ENCODE data around the gene PLEKHA5. TPM values are rescaled to one million over a fixed set of nuclear protein-coding genes. Genes with fewer than 3 reads are reported as not detected.

The PLEKHA5 gene
- total RNA-seq, 4 donors from 2014 or later = 26.9 to 78.0 (median 39.6) TPM

DNA sequence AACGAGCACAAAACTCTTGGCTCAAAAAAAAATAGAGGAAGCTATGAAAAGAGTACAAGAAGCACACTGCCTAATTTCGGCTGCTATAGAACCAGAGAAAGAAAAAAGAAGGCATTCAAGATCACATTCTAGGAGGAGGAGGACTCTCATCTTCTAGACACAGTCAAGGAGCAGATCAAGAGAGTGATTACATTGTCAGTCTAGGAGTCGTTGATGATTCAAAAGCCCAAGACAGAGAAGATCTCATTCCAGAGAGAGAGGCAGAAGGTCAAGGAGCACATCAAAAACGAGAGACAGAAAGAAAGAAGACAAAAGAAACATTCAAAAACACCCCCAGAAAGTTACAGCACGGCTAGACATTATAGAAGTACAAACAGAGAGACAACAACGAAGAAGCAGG lies 177.9 kb downstream of the PLEKHA5 start:
- TF ChIP-seq POLR2A (IDR thresholded peaks at IDR 0.05) (no peak), CTCF (IDR thresholded peaks at IDR 0.05) (no peak), POLR2AphosphoS5 (IDR thresholded peaks at IDR 0.05) (no peak), EP300 (IDR thresholded peaks at IDR 0.05; ENCODE audit: low read depth) (no peak)
- WGBS, 2 donors (ENCODE audit: low coverage in 1 of 2) = 82 to 93% methylated on average over 3 to 6 of the region's 6 CpGs
- H3K27ac ChIP-seq = no peak overlapping the region
- H3K4me1 ChIP-seq = no peaks in the 10 kb centered on the region
- no peaks in the 10 kb centered on the region for H3K27me3 ChIP-seq
- intact Hi-C loops (cut with DNase I; ENCODE audit: low total_unique reads) (no loop called here), in situ Hi-C loops (cut with MboI; ENCODE audit: low pct_ligation_motif_present in 1 of 4, low pct_unique_long_range_greater_than_20kb in 1 of 4, low sequenced_read_pairs in 3 of 4) (no loop called here)
- H3K4me3 ChIP-seq = no peak overlapping the region
- no peak for DNase-seq
- no peaks in the 10 kb centered on the region for H3K36me3 ChIP-seq
- no peaks in the 10 kb centered on the region for H3K9me3 ChIP-seq

GRCh38 chr12:19311165-19311564 lies 181.6 kb downstream of the PLEKHA5 start:
- no peaks in the 10 kb centered on the region for H3K36me3 ChIP-seq
- no peaks in the 10 kb centered on the region for H3K9me3 ChIP-seq
- no peak overlapping the region for H3K4me3 ChIP-seq
- in situ Hi-C loops (cut with MboI; ENCODE audit: low pct_ligation_motif_present in 1 of 4, low pct_unique_long_range_greater_than_20kb in 1 of 4, low sequenced_read_pairs in 3 of 4) (no loop called here), intact Hi-C loops (cut with DNase I; ENCODE audit: low total_unique reads) (no loop called here)
- DNase-seq = no peak
- no peak overlapping the region for H3K27ac ChIP-seq
- TF ChIP-seq POLR2A (IDR thresholded peaks at IDR 0.05) = no peak
- TF ChIP-seq EP300 (IDR thresholded peaks at IDR 0.05; ENCODE audit: low read depth) = no peak
- TF ChIP-seq POLR2AphosphoS5 (IDR thresholded peaks at IDR 0.05) = no peak
- TF ChIP-seq CTCF (IDR thresholded peaks at IDR 0.05) = no peak
- no peaks in the 10 kb centered on the region for H3K4me1 ChIP-seq
- H3K27me3 ChIP-seq = no peaks in the 10 kb centered on the region
- WGBS, 2 donors (ENCODE audit: low coverage in 1 of 2) = 80 to 87% methylated on average over 3 of the region's 3 CpGs

GRCh38 chr12:19312637-19313036 lies 183.1 kb downstream of the PLEKHA5 start:
- intact Hi-C loops (cut with DNase I; ENCODE audit: low total_unique reads) = no loop called here
- Histone ChIP-seq H3K9me3 (no peaks in the 10 kb centered on the region), H3K27ac (no peak overlapping the region), H3K36me3 (no peaks in the 10 kb centered on the region), H3K4me1 (no peaks in the 10 kb centered on the region), H3K4me3 (no peak overlapping the region), H3K27me3 (no peaks in the 10 kb centered on the region)
- no peak for DNase-seq
- in situ Hi-C loops (cut with MboI; ENCODE audit: low pct_ligation_motif_present in 1 of 4, low pct_unique_long_range_greater_than_20kb in 1 of 4, low sequenced_read_pairs in 3 of 4) = no loop called here
- TF ChIP-seq POLR2A (IDR thresholded peaks at IDR 0.05) (no peak), POLR2AphosphoS5 (IDR thresholded peaks at IDR 0.05) (no peak)
- 64 to 70% methylated on average over 1 to 2 of the region's 2 CpGs for WGBS, 2 donors (ENCODE audit: low coverage in 1 of 2)

DNA sequence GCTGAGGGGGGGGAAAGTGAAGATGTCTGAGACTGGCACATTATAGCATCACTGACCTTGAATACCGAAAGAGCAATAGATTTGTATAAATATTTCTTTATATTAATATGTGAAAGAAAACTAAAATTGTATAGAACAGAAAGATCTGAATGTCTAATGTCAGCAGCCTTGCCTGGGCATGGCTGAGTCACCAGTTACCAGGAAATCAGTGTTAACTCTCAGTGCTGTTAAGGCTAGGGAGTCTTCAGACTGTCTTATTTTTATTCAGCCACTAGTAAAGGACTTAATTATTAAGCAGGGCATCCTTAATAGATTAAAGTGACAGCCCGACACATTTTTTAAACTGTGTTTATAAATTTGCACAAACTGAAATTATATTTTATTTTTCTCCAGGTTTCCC lies 186.9 kb downstream of the PLEKHA5 start:
- WGBS, 2 donors (ENCODE audit: low coverage in 1 of 2) = 91 to 96% methylated on average over 2 of the region's 2 CpGs
- TF ChIP-seq POLR2A (IDR thresholded peaks at IDR 0.05) = no peak
- TF ChIP-seq CTCF (IDR thresholded peaks at IDR 0.05) = no peak
- no peak for TF ChIP-seq POLR2AphosphoS5 (IDR thresholded peaks at IDR 0.05)
- no peak for TF ChIP-seq EP300 (IDR thresholded peaks at IDR 0.05; ENCODE audit: low read depth)
- H3K27ac ChIP-seq = no peak overlapping the region
- in situ Hi-C loops (cut with MboI; ENCODE audit: low pct_ligation_motif_present in 1 of 4, low pct_unique_long_range_greater_than_20kb in 1 of 4, low sequenced_read_pairs in 3 of 4) = no loop called here
- no peaks in the 10 kb centered on the region for H3K27me3 ChIP-seq
- H3K4me1 ChIP-seq = no peaks in the 10 kb centered on the region
- H3K9me3 ChIP-seq = no peaks in the 10 kb centered on the region
- H3K4me3 ChIP-seq = no peak overlapping the region
- intact Hi-C loops (cut with DNase I; ENCODE audit: low total_unique reads) = no loop called here
- DNase-seq = no peak
- H3K36me3 ChIP-seq = no peaks in the 10 kb centered on the region

DNA sequence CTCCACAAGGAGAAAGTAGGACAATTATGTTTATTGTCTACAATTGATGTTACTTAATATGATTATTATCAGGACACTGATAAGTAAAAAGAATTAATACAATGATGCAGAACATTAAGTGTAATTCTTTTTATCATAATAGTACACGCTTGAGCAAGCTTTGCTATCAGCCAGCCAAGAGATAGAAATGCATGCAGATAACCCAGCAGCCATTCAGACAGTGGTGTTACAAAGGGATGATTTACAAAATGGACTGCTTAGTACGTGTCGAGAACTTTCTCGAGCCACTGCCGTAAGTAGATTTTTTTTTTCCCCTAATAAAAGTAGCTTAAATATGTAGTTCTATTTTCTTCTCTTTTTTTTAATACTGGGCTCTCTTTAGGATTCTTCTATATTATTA lies 192.8 kb downstream of the PLEKHA5 start:
- no peak for DNase-seq
- H3K27ac ChIP-seq = no peak overlapping the region
- H3K36me3 ChIP-seq = peaks cover 0 to 25% (median 0%) of the 10 kb centered on the region in 4 donors
- TF ChIP-seq POLR2A (IDR thresholded peaks at IDR 0.05) (no peak), CTCF (IDR thresholded peaks at IDR 0.05) (no peak)
- H3K9me3 ChIP-seq = no peaks in the 10 kb centered on the region
- H3K27me3 ChIP-seq = no peaks in the 10 kb centered on the region
- no peaks in the 10 kb centered on the region for H3K4me1 ChIP-seq
- intact Hi-C loops (cut with DNase I; ENCODE audit: low total_unique reads) (no loop called here), in situ Hi-C loops (cut with MboI; ENCODE audit: low pct_ligation_motif_present in 1 of 4, low pct_unique_long_range_greater_than_20kb in 1 of 4, low sequenced_read_pairs in 3 of 4) (no loop called here)
- WGBS, 2 donors (ENCODE audit: low coverage in 1 of 2) = 91 to 92% methylated on average over 5 of the region's 5 CpGs
- H3K4me3 ChIP-seq = no peak overlapping the region
